ENCODE data around the gene SNN.

Gene SNN

GRCh38 chr16:11667824-11668622, at the start of gene SNN:
Gene SNN (plus strand): TSS chr16:11668455. CDS start chr16:11676060, 7,605 bp downstream.
- no peak for FAIRE-seq

- FAIRE-seq: no peak
Measured at GRCh38 chr16:11619327-11619851, 48.9 kb upstream of the SNN start.

- no peak for FAIRE-seq
Measured at GRCh38 chr16:11620243-11621003, 47.8 kb upstream of the SNN start.

- FAIRE-seq: no peak
Measured at GRCh38 chr16:11621539-11621919, 46.7 kb upstream of the SNN start.

- FAIRE-seq: no peak
Measured at GRCh38 chr16:11621920-11622651, 46.2 kb upstream of the SNN start.

- no peak for FAIRE-seq
Measured at GRCh38 chr16:11624205-11624604, 44.0 kb upstream of the SNN start.

GRCh38 chr16:11624636-11625607, 43.3 kb upstream of the SNN start:
- no peak for FAIRE-seq

- no peak for FAIRE-seq
Measured at GRCh38 chr16:11625769-11626168, 42.5 kb upstream of the SNN start.

- no peak for FAIRE-seq
Measured at GRCh38 chr16:11626657-11627291, 41.5 kb upstream of the SNN start.

GRCh38 chr16:11627292-11627663, 41.0 kb upstream of the SNN start:
- no peak for FAIRE-seq

GRCh38 chr16:11627822-11628457, 40.3 kb upstream of the SNN start:
- no peak for FAIRE-seq

GRCh38 chr16:11629071-11630030, 38.9 kb upstream of the SNN start:
- FAIRE-seq: no peak

GRCh38 chr16:11630046-11630767, 38.0 kb upstream of the SNN start:
- no peak for FAIRE-seq

- no peak for FAIRE-seq
Measured at GRCh38 chr16:11630768-11631056, 37.5 kb upstream of the SNN start.

GRCh38 chr16:11631214-11631613, 37.0 kb upstream of the SNN start:
- FAIRE-seq: no peak

- FAIRE-seq: no peak
Measured at GRCh38 chr16:11632455-11632939, 35.8 kb upstream of the SNN start.

- no peak for FAIRE-seq
Measured at GRCh38 chr16:11633113-11633512, 35.1 kb upstream of the SNN start.

- FAIRE-seq: no peak
Measured at GRCh38 chr16:11634312-11634711, 33.9 kb upstream of the SNN start.

- no peak for FAIRE-seq
Measured at GRCh38 chr16:11635113-11635652, 33.1 kb upstream of the SNN start.
